Type B pancreatic cell (in vitro differentiated cells): ENCODE data around the gene CREB5. TPM values are rescaled to one million over a fixed set of nuclear protein-coding genes. Genes with fewer than 3 reads are reported as not detected.
A peak's percentile ranks its signal among the peaks of the same experiment; 100 is the strongest.

Experiments
- DNase-seq: peaks from one replicate; pipeline ENCODE4 v3.0.0; 2021; ENCODE audit warnings: mixed read lengths; ENCODE audit not compliant: unreplicated experiment; ENCODE audit errors: extremely low spot score
- H3K27ac Mint-ChIP-seq: 2 replicates; pipeline ENCODE4 v1.8.0; 2021; ENCODE audit warnings: mild to moderate bottlenecking, mixed read lengths
- H3K27me3 Mint-ChIP-seq: 2 replicates; pipeline ENCODE4 v1.8.0; 2021; ENCODE audit warnings: mixed read lengths
- H3K36me3 Mint-ChIP-seq: 2 replicates; pipeline ENCODE4 v1.8.0; 2021; ENCODE audit warnings: mixed read lengths
- H3K4me1 Mint-ChIP-seq: one replicate; pipeline ENCODE4 v1.8.0; 2021; ENCODE audit warnings: mixed read lengths; ENCODE audit not compliant: unreplicated experiment
- H3K4me3 Mint-ChIP-seq: 2 replicates; pipeline ENCODE4 v1.8.0; 2021; ENCODE audit warnings: mild to moderate bottlenecking, mixed read lengths
- H3K9me3 Mint-ChIP-seq: 2 replicates; pipeline ENCODE4 v1.8.0; 2021; ENCODE audit warnings: mixed read lengths
- total RNA-seq: library from RNA; stranded (reverse); gene quantifications from 2 replicates; pipeline ENCODE4 v1.2.1, GENCODE V29; 2021; ENCODE audit warnings: low replicate concordance
- TF ChIP-seq, protein P1 (sequence below): fragments of 200-600 bp; sonication (generic); conservative IDR thresholded peaks from 2 replicates; pipeline ENCODE4 v1.5.0; 2021; ENCODE audit warnings: antibody characterized with exemption, mild to moderate bottlenecking

CREB5 gene
- total RNA-seq, 1 donor from 2014 or later = 31.0 TPM

DNA sequence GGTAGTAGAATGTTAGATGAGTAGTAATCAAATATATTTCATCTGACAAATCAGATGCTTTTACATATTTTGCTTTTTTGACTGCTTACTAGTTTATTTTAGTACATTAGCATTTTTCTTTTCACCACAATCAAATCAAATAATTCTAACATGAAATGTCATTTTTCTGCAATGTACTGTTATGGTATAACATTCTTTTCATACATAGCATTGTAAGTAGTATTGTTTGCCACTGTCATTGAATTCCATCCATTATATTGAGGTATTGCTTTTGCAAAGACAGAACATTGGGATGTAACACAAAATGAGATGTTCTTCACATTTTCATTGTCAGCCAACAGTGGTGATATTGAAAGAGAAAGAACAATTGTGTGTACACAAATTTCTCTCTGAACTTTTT lies 438.4 kb downstream of the CREB5 start:
- H3K36me3 Mint-ChIP-seq = no peaks in the 10 kb centered on the region
- no peak overlapping the region for H3K4me3 Mint-ChIP-seq
- peaks cover 23% of the 10 kb centered on the region for H3K4me1 Mint-ChIP-seq
- no peak overlapping the region for H3K27ac Mint-ChIP-seq
- TF ChIP-seq, protein P1, sequence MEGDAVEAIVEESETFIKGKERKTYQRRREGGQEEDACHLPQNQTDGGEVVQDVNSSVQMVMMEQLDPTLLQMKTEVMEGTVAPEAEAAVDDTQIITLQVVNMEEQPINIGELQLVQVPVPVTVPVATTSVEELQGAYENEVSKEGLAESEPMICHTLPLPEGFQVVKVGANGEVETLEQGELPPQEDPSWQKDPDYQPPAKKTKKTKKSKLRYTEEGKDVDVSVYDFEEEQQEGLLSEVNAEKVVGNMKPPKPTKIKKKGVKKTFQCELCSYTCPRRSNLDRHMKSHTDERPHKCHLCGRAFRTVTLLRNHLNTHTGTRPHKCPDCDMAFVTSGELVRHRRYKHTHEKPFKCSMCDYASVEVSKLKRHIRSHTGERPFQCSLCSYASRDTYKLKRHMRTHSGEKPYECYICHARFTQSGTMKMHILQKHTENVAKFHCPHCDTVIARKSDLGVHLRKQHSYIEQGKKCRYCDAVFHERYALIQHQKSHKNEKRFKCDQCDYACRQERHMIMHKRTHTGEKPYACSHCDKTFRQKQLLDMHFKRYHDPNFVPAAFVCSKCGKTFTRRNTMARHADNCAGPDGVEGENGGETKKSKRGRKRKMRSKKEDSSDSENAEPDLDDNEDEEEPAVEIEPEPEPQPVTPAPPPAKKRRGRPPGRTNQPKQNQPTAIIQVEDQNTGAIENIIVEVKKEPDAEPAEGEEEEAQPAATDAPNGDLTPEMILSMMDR = no peak
- H3K27me3 Mint-ChIP-seq = peaks cover 36% of the 10 kb centered on the region
- DNase-seq = no peak
- H3K9me3 Mint-ChIP-seq = peaks cover 7% of the 10 kb centered on the region

GRCh38 chr7:28853150-28853549 lies 440.8 kb downstream of the CREB5 start:
- no peaks in the 10 kb centered on the region for H3K36me3 Mint-ChIP-seq
- TF ChIP-seq, protein P1 = no peak
- H3K4me1 Mint-ChIP-seq = peaks cover 27% of the 10 kb centered on the region
- H3K27ac Mint-ChIP-seq = no peak overlapping the region
- H3K27me3 Mint-ChIP-seq = peaks cover 40% of the 10 kb centered on the region
- H3K9me3 Mint-ChIP-seq = peaks cover 3% of the 10 kb centered on the region
- H3K4me3 Mint-ChIP-seq = peak overlapping the region; percentile 87
- no peak for DNase-seq

- peaks cover 39% of the 10 kb centered on the region for H3K27me3 Mint-ChIP-seq
Measured at GRCh38 chr7:28853834-28854749, 441.8 kb downstream of the CREB5 start.

GRCh38 chr7:28854750-28855074 lies 442.4 kb downstream of the CREB5 start:
- H3K27ac Mint-ChIP-seq = peak overlapping the region; percentile 0

More at GRCh38 chr7:28853834-28854749, 441.8 kb downstream of the CREB5 start:
- Mint-ChIP-seq H3K27ac (peak overlapping the region; percentile 0), H3K36me3 (no peaks in the 10 kb centered on the region), H3K4me3 (peak overlapping the region; percentile 87), H3K4me1 (peaks cover 30% of the 10 kb centered on the region), H3K9me3 (peaks cover 4% of the 10 kb centered on the region)
- peak; percentile 89 for DNase-seq
- TF ChIP-seq, protein P1 = peak; percentile 95

GRCh38 chr7:28855538-28856217 lies 443.4 kb downstream of the CREB5 start:
- Mint-ChIP-seq H3K4me3 (peak overlapping the region; percentile 68), H3K9me3 (peaks cover 7% of the 10 kb centered on the region), H3K27ac (peak overlapping the region; percentile 32), H3K36me3 (no peaks in the 10 kb centered on the region), H3K4me1 (peaks cover 33% of the 10 kb centered on the region), H3K27me3 (peaks cover 40% of the 10 kb centered on the region)
- DNase-seq = no peak
- TF ChIP-seq, protein P1 = no peak

More at GRCh38 chr7:28854750-28855074, 442.4 kb downstream of the CREB5 start:
- no peak for DNase-seq
- Mint-ChIP-seq H3K9me3 (peaks cover 7% of the 10 kb centered on the region), H3K4me3 (peak overlapping the region; percentile 87), H3K4me1 (peaks cover 33% of the 10 kb centered on the region), H3K36me3 (no peaks in the 10 kb centered on the region), H3K27me3 (peaks cover 37% of the 10 kb centered on the region)
- TF ChIP-seq, protein P1 = no peak
